Body of pancreas (tissue), 4 donors: Measurements from ENCODE around the gene ZNF69. TPM values are rescaled to one million over a fixed set of nuclear protein-coding genes. Genes with fewer than 3 reads are reported as not detected.
A peak's percentile ranks its signal among the peaks of the same experiment; 100 is the strongest.
"Not testable (repeated sequence)": the region's sequence is repeated elsewhere in the genome, so short reads cannot be mapped to it uniquely, and the experiment has no call there.

Experiments used
- ATAC-seq: fragments of 150-250 bp; one replicate; pipeline ENCODE4 v1.9.1; 2016
- DNase-seq, 4 donors: peaks; one replicate each; pipeline ENCODE4 v3.0.0-alpha.2; 2019
- H3K27ac ChIP-seq, 4 donors: fragments of 200-600 bp; sonication (generic); 1 replicate in 3 of 4; 2 replicates in 1 of 4; pipeline versions ENCODE4 v1.5.1 to v1.6.1; 2016 to 2019; ENCODE audit warnings: mild to moderate bottlenecking in 1 of 4, mixed read lengths in 1 of 4, moderate library complexity in 1 of 4
- H3K27me3 ChIP-seq, 2 donors: fragments of 200-600 bp; sonication (generic); one replicate each; pipeline ENCODE4 v1.6.0; 2016; ENCODE audit warnings: mild to moderate bottlenecking in 1 of 2
- H3K36me3 ChIP-seq, 2 donors: fragments of 200-600 bp; sonication (generic); replicated peaks in 1 of 2; 2 replicates each; pipeline ENCODE4 v1.5.1; 2016; ENCODE audit warnings: low read depth in 2 of 2; ENCODE audit not compliant: insufficient read depth in 1 of 2
- H3K4me1 ChIP-seq: fragments of 200-600 bp; sonication (generic); one replicate; pipeline ENCODE4 v1.6.0; 2016
- H3K4me3 ChIP-seq, 2 donors: fragments of 200-600 bp; sonication (generic); 1 replicate in 1 of 2; 2 replicates in 1 of 2; pipeline ENCODE4 v1.5.1; 2016 to 2019
- H3K9me3 ChIP-seq, 3 donors: fragments of 200-600 bp; sonication (generic); 1 replicate in 2 of 3; 2 replicates in 1 of 3; pipeline ENCODE4 v1.5.1; 2016
- CTCF ChIP-seq, 7 experiments: fragments of 450-650 bp in 4 of 7; fragments of 200-600 bp in 3 of 7; sonication (generic) in 3 of 7; IDR thresholded peaks; one replicate each; pipeline ENCODE4 v1.5.1; 2016 to 2019; ENCODE audit warnings: antibody characterized with exemption in 7 of 7
- POLR2A ChIP-seq, 3 donors: fragments of 450-650 bp; IDR thresholded peaks; one replicate each; pipeline ENCODE4 v1.6.1; 2016; ENCODE audit warnings: antibody characterized with exemption in 3 of 3, mild to moderate bottlenecking in 2 of 3
- WGBS, 2 donors: methylation state at CpG; one replicate each; pipeline ENCODE4 v1.1.5; 2017; 5-methylcytosine and 5-hydroxymethylcytosine counted together
- intact Hi-C: fragments of 100-400 bp; cut with DNase I; formaldehyde crosslinking; loops from one replicate; pipeline ENCODE4 v1.15.1; 2023
- total RNA-seq, 2 donors: library from RNA; depleted of rRNA; stranded (reverse); fragments of >200 nt; gene quantifications; one replicate each; pipeline ENCODE4 v1.1.0, GENCODE V29; 2016

Gene ZNF69
- total RNA-seq, 2 donors from 2014 or later: 13.2 to 14.8 TPM

DNA sequence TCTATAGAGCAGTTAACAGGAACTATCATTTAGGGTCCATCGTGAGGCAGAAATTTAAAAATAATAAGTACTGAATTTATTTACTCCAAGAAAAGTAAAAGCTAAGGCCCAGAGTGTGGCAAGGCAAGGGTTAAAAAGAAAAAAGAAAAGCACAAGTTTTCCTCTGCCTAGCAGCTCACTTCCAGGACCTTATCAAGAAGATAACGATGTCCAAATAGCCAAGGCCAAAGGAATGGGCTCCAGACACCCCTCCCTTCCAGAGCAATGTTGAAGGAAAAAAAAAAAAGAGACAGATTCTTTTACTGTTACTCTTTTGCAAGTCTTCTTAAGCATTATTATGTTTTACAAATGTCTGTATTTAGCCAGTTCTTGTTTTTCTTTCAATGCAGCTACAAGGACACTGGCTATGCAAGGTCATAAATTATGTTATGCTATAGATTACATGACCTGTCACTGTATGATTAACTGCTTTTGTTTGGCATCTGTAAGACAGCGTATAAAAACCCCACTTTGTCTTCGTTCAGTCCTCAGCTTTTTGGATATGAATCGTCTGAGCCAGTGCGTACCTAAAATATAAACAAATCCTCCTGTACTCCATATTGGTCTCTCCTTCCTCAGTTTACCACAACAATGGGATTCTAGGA is 34.4 kb downstream of the ZNF69 start:
- no peak overlapping the region for H3K27ac ChIP-seq
- 10 to 12% methylated on average over 6 of the region's 6 CpGs for WGBS, 2 donors
- TF ChIP-seq CTCF (IDR thresholded peaks at IDR 0.05) (no peak), POLR2A (IDR thresholded peaks at IDR 0.05) (no peak)
- H3K27me3 ChIP-seq: no peaks in the 10 kb centered on the region
- H3K9me3 ChIP-seq: no peaks in the 10 kb centered on the region
- no peaks in the 10 kb centered on the region for H3K36me3 ChIP-seq
- intact Hi-C loops: no loop called here
- H3K4me1 ChIP-seq: peaks cover 47% of the 10 kb centered on the region
- DNase-seq: peak in 3 of 4 donors; percentile 17 to 47 (median 44)
- H3K4me3 ChIP-seq: no peak overlapping the region
- no peak for ATAC-seq

- peak within 1 kb of the TSS; percentile 93 to 97 (median 96) for H3K27ac ChIP-seq
- H3K27me3 ChIP-seq: no peaks in the 10 kb centered on the region
- no peaks in the 10 kb centered on the region for H3K9me3 ChIP-seq
- TF ChIP-seq CTCF (IDR thresholded peaks at IDR 0.05) (peak in 1 of 7 experiments; percentile 6), POLR2A (IDR thresholded peaks at IDR 0.05) (peak; percentile 88 to 96 (median 95))
- intact Hi-C loops: no loop called here
- H3K4me1 ChIP-seq: peaks cover 59% of the 10 kb centered on the region
- H3K4me3 ChIP-seq: peak within 1 kb of the TSS; percentile 47 to 87
- ATAC-seq (peak; percentile 95), DNase-seq (peak; percentile 97 to 98 (median 98))
- WGBS, 2 donors: 0 to 1% methylated on average over 11 to 53 of the region's 53 CpGs
- H3K36me3 ChIP-seq: no peaks in the 10 kb centered on the region
These were observed 37.5 kb downstream of the ZNF69 start, which contains the start of gene ZNF700 for GRCh38 chr19:11924886-11925650. ZNF700 (plus strand) TSS chr19:11925107; CDS start chr19:11925211, 104 bp downstream.

DNA sequence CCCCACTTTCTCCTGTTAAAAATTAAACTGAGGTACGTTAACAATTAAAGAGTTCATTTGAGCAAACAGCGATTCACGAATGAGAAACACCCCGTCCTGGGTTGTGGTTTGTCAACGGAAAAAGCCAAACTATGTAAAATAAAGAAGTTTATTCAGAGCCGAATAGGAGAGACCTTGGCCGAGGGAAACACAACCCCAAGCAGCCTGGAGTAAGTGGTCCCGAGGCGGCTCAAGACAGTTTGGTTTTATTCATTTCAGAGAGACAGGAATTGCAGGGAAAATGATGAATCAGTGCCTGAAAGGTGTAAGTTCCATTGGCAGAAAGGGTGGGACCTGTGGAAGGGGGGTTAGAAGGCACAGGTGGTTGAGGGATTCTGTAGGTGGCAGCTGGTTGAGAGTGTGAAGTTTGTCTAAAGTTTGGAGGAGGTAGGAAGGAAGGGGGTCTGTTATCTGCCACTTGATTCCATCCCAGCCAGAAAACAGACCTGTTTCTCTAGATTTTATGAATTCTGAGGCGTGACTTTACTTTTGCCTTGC is 38.1 kb downstream of the ZNF69 start:
- H3K27me3 ChIP-seq, DNase-seq, ATAC-seq, intact Hi-C loops, H3K36me3 ChIP-seq, H3K9me3 ChIP-seq: not testable (repeated sequence)
- Histone ChIP-seq H3K4me3 (peak overlapping the region; percentile 47 to 87), H3K27ac (peak overlapping the region; percentile 93 to 97 (median 96)), H3K4me1 (peaks cover 59% of the 10 kb centered on the region)
- WGBS, 2 donors: 1% methylated on average over 10 of the region's 10 CpGs

GRCh38 chr19:11927227-11927626 is 39.6 kb downstream of the ZNF69 start:
- H3K27me3 ChIP-seq: no peaks in the 10 kb centered on the region
- H3K27ac ChIP-seq: no peak overlapping the region
- intact Hi-C loops: no loop called here
- no peak overlapping the region for H3K4me3 ChIP-seq
- H3K36me3 ChIP-seq: no peaks in the 10 kb centered on the region
- no peak for TF ChIP-seq POLR2A (IDR thresholded peaks at IDR 0.05)
- TF ChIP-seq CTCF (IDR thresholded peaks at IDR 0.05): no peak
- ATAC-seq (no peak), DNase-seq (no peak)
- H3K9me3 ChIP-seq: no peaks in the 10 kb centered on the region
- WGBS, 2 donors: 92 to 93% methylated on average over 2 to 3 of the region's 3 CpGs
- peaks cover 47% of the 10 kb centered on the region for H3K4me1 ChIP-seq

- intact Hi-C loops: no loop called here
- Histone ChIP-seq H3K4me1 (peaks cover 21% of the 10 kb centered on the region), H3K27me3 (no peaks in the 10 kb centered on the region), H3K9me3 (no peaks in the 10 kb centered on the region), H3K27ac (no peak overlapping the region), H3K36me3 (no peaks in the 10 kb centered on the region), H3K4me3 (no peak overlapping the region)
- ATAC-seq: no peak
- TF ChIP-seq CTCF (IDR thresholded peaks at IDR 0.05) (no peak), POLR2A (IDR thresholded peaks at IDR 0.05) (no peak)
- 86 to 95% methylated on average over 3 of the region's 3 CpGs for WGBS, 2 donors
- peak in 1 of 4 donors; percentile 14 for DNase-seq
These were observed 43.5 kb downstream of the ZNF69 start for GRCh38 chr19:11931051-11931450.
